GM21423 (cell line): ENCODE measurements around the gene MTHFS.
A peak's percentile ranks its signal among the peaks of the same experiment; 100 is the strongest.

ENCODE experiments used
- ATAC-seq: cut with Tn5 transposase; IDR thresholded peaks from one replicate; pipeline ENCODE4 v1.9.1; 2021; ENCODE audit warnings: mild to moderate bottlenecking, moderate library complexity; ENCODE audit not compliant: unreplicated experiment

MTHFS gene

GRCh38 chr15:79881254-79881653 lies 15.6 kb downstream of the MTHFS start:
- ATAC-seq = no peak

DNA sequence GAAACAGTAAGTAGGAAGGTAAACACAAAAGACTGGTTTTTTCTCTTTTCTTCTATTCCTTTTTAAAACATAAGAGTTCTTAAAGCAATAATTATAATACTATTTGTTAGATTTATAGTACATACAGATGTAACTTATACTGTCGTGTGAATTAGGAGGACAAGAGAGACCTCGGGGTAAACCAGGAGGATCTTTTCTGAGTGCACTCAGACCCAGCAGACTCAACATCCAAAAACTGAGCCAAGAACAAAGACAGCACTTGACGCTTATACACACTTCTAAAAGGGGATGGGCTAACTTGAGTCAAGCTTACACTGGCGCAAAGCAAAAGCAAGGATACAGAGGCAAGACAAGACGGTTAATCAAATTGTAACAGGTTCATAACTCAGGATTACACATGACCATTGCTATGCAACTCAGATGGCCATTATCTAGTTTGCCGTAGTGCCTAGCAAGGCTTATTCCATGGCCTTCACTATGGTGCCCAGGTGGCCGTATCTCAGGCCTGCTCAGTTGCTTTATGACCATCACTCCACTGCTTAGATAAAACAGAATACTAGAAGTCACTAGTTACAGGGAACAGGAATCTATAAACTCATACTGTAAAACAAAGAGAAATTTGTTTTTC lies 18.6 kb downstream of the MTHFS start:
- no peak for ATAC-seq

DNA sequence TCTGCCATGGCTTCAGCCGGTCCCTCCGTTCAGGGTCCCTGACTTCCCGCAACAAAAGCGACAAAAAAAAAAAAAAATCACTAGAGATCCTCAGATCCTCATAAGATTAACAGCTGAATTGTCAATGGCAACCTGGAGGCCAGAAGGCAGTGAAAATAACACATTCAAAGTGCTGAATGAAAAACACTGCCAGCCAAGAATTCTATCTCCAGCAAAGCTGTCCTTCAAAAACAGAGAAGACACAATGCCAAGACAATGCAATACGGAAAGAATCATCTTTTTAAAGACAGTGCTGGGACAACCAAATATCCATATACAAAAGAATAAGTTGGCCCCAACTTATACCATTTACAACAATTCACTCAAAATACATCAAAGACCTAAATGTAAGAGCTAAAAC lies 21.6 kb downstream of the MTHFS start:
- ATAC-seq = no peak

- no peak for ATAC-seq
Measured at GRCh38 chr15:79874242-79874641, 22.6 kb downstream of the MTHFS start.

- ATAC-seq = no peak
Measured at GRCh38 chr15:79872358-79873017, 24.3 kb downstream of the MTHFS start.

DNA sequence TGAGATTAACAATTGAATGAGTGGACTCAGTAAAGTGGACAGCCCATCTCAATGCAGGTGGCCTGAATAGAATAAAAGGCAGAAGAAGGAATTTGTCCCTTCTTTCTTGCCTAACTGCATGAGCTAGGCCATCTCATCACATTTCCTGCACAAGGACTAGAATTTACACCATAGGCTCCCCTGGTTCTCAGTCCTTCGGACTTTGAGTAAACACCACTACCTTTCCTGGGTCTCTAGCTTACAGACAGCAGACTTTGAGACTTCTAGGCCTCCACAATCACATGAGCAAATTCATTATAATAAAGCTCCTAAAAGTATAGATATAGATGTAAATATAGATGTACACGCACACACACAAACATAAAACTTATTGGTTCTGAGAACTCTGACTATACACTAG lies 28.3 kb downstream of the MTHFS start:
- no peak for ATAC-seq

- no peak for ATAC-seq
Measured at GRCh38 chr15:79863886-79864285, 32.9 kb downstream of the MTHFS start.

- no peak for ATAC-seq
Measured at GRCh38 chr15:79862191-79862590, 34.6 kb downstream of the MTHFS start.

DNA sequence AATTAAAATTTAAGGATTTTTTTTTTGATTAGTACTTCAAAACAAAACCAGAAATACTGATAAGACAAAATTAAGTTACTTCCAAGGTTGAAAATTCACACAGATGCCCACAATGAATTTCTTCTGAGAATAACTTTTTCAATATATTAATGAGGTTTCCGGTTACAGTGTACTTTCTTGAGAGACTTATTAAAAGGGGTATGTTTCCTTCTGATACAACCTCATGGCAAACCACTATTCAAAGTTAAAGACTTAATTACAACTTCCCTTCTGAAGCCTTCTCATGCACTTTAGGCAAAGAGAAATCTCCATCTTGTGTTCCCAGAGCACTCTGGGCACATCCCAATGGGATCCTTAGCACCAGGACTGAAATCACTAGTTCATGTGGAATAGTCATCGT lies 36.2 kb downstream of the MTHFS start:
- no peak for ATAC-seq

DNA sequence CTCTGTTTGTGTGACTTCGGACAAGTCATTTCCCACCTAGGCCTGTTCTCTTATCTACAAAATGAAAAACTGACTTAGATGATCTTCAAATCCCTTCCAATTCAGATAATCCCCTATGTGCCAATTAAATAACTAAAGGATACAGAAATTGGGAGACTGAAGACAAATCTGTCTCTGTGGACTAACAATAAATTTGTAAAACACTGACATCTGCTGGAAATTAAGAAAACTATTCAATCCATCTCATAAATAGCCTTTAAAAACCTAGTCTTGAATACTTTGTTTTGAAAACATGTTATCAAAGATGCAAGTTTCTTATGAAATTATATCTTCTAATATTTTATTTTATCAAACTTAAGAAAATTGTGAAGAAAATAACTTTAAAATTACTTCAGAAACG lies 38.3 kb downstream of the MTHFS start:
- ATAC-seq = no peak

GRCh38 chr15:79853492-79854328 lies 43.1 kb downstream of the MTHFS start:
- ATAC-seq = peak; percentile 95

- no peak for ATAC-seq
Measured at GRCh38 chr15:79849789-79850188, 47.0 kb downstream of the MTHFS start.

GRCh38 chr15:79846539-79846938 lies 50.3 kb downstream of the MTHFS start:
- ATAC-seq = no peak

GRCh38 chr15:79844221-79844620 lies 52.6 kb downstream of the MTHFS start:
- no peak for ATAC-seq

DNA sequence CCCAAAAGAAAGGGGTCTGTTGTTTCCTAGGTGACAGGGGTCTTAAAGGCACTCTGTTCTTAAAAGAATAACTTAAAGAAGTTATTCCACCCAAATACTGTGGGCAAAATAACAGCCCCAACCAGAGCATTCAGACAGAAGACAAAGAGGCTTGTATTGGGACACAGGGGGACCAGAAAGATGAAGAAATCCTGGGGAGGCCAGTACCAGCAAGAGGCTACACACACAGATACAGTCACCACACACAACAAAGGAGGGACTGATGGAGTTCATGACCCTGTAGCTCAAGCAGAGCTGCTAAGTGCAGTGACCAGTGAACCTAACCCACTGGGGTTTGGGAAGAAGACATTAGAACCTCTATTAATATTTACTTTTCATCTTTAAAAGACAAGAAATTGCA lies 59.0 kb downstream of the MTHFS start:
- no peak for ATAC-seq

DNA sequence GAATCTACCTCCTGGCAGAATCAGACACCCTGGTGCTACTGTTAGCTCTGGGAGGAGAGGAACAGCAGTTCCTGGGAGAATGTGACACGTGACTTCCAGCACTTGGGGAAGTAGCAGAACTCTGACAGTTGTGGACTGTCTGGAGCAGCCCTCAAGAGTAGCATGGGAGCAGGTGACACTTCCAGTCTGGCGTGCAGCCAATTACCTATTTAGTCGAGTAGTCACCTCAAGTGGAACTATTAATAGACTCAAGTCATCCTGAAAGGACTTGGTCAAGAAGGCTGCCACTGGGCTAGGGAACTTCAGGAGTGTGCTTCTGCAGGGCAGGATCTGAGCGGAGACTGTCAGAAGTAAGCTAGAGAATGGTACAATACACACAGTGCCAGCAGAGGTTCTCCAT lies 62.3 kb downstream of the MTHFS start:
- ATAC-seq = no peak

DNA sequence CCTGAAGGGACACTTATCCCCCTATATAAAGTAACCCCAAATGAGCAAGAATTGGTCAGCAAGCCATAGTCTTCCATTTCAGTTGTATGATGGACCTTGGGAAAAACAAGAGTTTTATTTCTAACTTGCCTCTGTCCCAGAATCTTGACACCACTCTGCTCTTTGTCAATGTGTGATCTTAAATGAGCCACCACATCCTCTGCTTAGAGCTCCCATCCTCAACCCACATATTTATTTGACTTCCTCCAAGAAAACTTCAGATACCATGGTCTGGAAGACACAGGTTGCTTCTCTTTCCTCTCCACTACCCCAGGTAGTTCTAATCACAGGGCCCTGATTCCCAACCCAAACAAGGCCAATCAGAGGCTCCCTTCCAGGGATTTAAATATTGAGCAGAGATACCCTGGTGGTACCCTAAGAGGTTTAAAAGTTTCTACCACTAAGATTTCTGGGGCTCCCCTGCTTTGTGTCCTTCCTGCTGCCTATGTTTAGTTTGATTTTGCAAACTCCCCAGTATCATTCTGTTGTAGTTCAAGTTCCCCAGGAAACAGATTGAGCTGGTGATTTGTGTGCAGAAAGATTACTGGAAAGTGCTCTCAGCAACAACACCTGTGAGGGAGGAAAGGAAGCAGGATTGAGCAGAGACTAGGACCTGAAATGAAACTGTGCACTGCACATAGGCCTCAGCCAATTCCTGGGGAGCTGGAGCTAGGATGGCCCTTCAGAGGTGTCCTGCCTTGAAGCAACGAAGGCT lies 64.3 kb downstream of the MTHFS start:
- ATAC-seq = no peak

GRCh38 chr15:79831604-79832003 lies 65.2 kb downstream of the MTHFS start:
- ATAC-seq = no peak

GRCh38 chr15:79829950-79830349 lies 66.9 kb downstream of the MTHFS start:
- no peak for ATAC-seq

- ATAC-seq = no peak
Measured at GRCh38 chr15:79828447-79828846, 68.4 kb downstream of the MTHFS start.

DNA sequence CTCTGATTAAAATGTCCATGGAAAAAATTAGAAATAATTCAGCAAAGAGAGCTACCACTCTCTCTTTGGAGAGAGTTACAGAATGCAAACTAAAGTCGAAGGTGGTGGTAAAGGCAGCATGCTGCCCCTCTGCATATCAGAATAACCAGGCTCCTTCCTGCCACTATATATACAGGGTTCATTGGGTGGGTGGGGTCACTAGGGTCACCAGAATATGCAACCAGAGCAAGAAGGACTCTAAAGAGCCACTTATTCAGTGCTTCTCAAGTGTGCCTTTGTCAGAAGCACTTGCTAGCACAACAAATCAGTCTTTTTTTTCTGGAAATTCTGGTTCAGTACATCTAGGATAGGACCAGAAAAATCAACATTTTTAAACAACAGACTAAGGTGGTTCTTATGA lies 70.0 kb downstream of the MTHFS start:
- no peak for ATAC-seq
